ENCODE results near the gene NOP9.
A peak's percentile ranks its signal among the peaks of the same experiment; 100 is the strongest.

Gene NOP9

GRCh38 chr14:24280797-24281460 is 18.7 kb upstream of the NOP9 start:
- no peak for DNase-seq (ENCODE audit: low read depth)

GRCh38 chr14:24281636-24282035 is 18.0 kb upstream of the NOP9 start:
- DNase-seq (ENCODE audit: low read depth): no peak

- no peak for DNase-seq (ENCODE audit: low read depth)
Measured at GRCh38 chr14:24282736-24283135, 16.9 kb upstream of the NOP9 start.

- no peak for DNase-seq (ENCODE audit: low read depth)
Measured at GRCh38 chr14:24283796-24284460, 15.7 kb upstream of the NOP9 start.

- DNase-seq (ENCODE audit: low read depth): no peak
Measured at GRCh38 chr14:24284501-24285035, 15.1 kb upstream of the NOP9 start.

- no peak for DNase-seq (ENCODE audit: low read depth)
Measured at GRCh38 chr14:24285351-24285750, 14.3 kb upstream of the NOP9 start.

GRCh38 chr14:24286996-24287395 is 12.7 kb upstream of the NOP9 start:
- no peak for DNase-seq (ENCODE audit: low read depth)

- DNase-seq (ENCODE audit: low read depth): no peak
Measured at GRCh38 chr14:24289649-24290280, 9.9 kb upstream of the NOP9 start.

GRCh38 chr14:24290746-24291145 is 8.9 kb upstream of the NOP9 start:
- DNase-seq (ENCODE audit: low read depth): no peak

- no peak for DNase-seq (ENCODE audit: low read depth)
Measured at GRCh38 chr14:24291446-24292117, 8.1 kb upstream of the NOP9 start.

GRCh38 chr14:24292118-24292807 is 7.4 kb upstream of the NOP9 start:
- DNase-seq (ENCODE audit: low read depth): no peak

- no peak for DNase-seq (ENCODE audit: low read depth)
Measured at GRCh38 chr14:24293525-24293924, 6.1 kb upstream of the NOP9 start.

GRCh38 chr14:24296341-24297157 is 3.1 kb upstream of the NOP9 start:
- peak; percentile 62 for DNase-seq (ENCODE audit: low read depth)

- no peak for DNase-seq (ENCODE audit: low read depth)
Measured at GRCh38 chr14:24297190-24297964, 2.3 kb upstream of the NOP9 start.

- DNase-seq (ENCODE audit: low read depth): peak; percentile 36
Measured at GRCh38 chr14:24298892-24299254, 777 bp upstream of the NOP9 start.

- DNase-seq (ENCODE audit: low read depth): no peak
Measured at GRCh38 chr14:24300326-24300980, 803 bp downstream of the NOP9 start.

GRCh38 chr14:24304019-24304387 is 4.4 kb downstream of the NOP9 start:
- DNase-seq (ENCODE audit: low read depth): no peak

GRCh38 chr14:24307156-24307574 is 7.5 kb downstream of the NOP9 start:
- no peak for DNase-seq (ENCODE audit: low read depth)

- no peak for DNase-seq (ENCODE audit: low read depth)
Measured at GRCh38 chr14:24307575-24308341, 8.1 kb downstream of the NOP9 start, which contains the start of gene CIDEB. TSS of gene CIDEB (minus strand) at chr14:24307977. CDS start at chr14:24307858, 119 bp downstream.
